ENCODE data around the gene NDRG2.

The NDRG2 gene

DNA sequence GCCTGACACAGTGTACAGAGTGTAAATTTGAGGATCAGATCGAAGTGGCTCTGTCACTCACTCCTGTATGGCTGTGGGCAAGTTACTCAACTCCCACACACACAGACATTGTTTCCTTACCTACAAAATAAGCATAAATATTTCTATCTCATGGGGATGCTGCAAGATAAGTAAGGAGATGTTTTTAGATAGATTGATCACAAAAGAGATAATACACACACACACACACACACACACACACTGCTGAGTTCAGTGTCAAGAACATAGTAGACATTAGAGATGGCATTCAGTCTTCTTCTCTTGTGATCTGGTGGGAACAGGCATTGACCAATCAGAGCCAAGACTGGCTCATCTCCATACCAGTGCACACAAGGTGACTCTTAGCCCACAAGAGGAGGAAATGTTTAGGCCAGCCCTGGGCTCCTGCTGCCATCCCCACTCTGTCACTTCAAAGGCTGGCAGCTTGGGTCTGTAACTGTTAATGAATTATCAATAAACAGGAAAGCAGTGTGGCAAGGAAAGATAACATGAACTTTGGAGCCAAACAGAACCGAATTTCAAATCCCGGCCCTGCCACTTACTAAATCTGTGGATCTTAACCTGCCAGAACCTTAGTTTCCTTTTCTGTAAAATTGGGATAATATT is 29.4 kb upstream of the NDRG2 start:
- TF ChIP-seq, protein P1, sequence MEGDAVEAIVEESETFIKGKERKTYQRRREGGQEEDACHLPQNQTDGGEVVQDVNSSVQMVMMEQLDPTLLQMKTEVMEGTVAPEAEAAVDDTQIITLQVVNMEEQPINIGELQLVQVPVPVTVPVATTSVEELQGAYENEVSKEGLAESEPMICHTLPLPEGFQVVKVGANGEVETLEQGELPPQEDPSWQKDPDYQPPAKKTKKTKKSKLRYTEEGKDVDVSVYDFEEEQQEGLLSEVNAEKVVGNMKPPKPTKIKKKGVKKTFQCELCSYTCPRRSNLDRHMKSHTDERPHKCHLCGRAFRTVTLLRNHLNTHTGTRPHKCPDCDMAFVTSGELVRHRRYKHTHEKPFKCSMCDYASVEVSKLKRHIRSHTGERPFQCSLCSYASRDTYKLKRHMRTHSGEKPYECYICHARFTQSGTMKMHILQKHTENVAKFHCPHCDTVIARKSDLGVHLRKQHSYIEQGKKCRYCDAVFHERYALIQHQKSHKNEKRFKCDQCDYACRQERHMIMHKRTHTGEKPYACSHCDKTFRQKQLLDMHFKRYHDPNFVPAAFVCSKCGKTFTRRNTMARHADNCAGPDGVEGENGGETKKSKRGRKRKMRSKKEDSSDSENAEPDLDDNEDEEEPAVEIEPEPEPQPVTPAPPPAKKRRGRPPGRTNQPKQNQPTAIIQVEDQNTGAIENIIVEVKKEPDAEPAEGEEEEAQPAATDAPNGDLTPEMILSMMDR (IDR thresholded peaks at IDR 0.05) = no peak
- intact Hi-C loops (cut with DNase I; ENCODE audit: low total_unique reads) = no loop called here
- Histone ChIP-seq H3K27me3 (no peaks in the 10 kb centered on the region), H3K4me3 (no peak overlapping the region), H3K9me3 (no peaks in the 10 kb centered on the region), H3K4me1 (no peaks in the 10 kb centered on the region), H3K27ac (no peak overlapping the region), H3K36me3 (no peaks in the 10 kb centered on the region)
- no peak for DNase-seq

DNA sequence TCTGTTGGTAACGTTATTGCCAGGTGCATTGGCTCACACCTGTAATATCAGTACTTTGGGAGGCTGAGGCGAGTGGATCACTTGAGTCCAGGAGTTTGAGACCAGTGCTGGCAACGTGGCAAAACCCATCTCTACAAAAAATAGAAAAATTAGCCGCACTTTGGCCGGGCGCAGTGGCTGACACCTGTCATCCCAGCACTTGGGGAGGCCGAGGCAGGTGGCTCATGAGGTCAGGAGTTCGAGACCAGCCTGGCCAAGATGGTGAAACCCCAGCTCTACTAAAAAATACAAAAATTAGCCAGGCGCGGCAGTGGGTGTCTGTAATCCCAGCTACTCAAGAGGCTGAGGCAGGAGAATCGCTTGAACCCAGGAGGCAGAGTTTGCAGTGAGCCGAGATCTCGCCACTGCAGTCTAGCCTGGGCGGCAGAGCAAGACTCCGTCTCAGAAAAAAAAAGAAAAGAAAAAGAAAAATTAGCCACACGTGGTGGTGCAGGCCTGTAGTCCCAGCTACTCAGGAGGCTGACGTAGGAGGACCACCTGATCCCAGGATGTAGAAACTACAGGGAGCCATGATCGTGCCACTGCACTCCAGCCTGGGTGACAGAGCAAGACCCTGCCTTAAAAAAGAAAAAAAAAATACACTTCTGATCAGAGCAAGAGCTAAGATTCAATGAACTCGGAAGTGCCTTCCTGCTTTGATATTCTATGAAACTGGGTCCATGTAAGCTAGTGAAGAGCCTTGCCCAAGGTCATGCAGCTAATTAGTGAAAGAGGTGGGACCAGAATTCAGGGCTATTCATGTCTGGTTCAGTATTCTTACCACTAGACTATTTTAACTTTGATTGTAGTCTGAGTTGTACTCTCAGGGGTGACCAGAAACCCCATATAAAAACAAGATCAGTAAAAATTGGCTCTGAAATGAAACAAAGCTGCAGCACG is 28.6 kb upstream of the NDRG2 start:
- Histone ChIP-seq H3K27ac (no peak overlapping the region), H3K9me3 (no peaks in the 10 kb centered on the region)
- intact Hi-C loops (cut with DNase I; ENCODE audit: low total_unique reads) = no loop called here

DNA sequence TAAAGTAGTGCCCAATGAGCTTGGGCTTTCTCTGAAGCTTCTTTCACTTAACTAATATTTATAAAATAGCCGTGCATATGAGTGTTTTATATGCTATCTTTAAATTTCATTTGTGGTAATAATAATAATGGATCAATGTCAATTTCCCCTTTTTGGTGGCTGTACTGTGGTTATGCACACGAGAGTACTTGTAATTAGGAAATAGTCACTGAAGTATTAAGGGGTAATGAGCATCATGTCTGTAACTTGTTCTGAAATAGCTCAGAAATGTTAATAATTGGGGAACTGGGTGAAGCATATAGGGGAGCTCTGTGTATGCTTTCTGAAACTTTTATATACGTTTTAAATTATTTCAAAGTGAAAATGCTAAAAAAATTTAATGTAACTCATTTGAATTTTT is 25.7 kb upstream of the NDRG2 start:
- DNase-seq = no peak
- Histone ChIP-seq H3K9me3 (no peaks in the 10 kb centered on the region), H3K4me3 (no peak overlapping the region), H3K27me3 (no peaks in the 10 kb centered on the region), H3K4me1 (no peaks in the 10 kb centered on the region), H3K36me3 (no peaks in the 10 kb centered on the region), H3K27ac (no peak overlapping the region)
- TF ChIP-seq, protein P1 (IDR thresholded peaks at IDR 0.05) = no peak
- intact Hi-C loops (cut with DNase I; ENCODE audit: low total_unique reads) = no loop called here

More for the DNA sequence above, 28.6 kb upstream of the NDRG2 start:
- H3K27me3 ChIP-seq = no peaks in the 10 kb centered on the region
- no peak overlapping the region for H3K4me3 ChIP-seq
- DNase-seq = no peak
- TF ChIP-seq, protein P1 (IDR thresholded peaks at IDR 0.05) = no peak
- H3K36me3 ChIP-seq = no peaks in the 10 kb centered on the region
- no peaks in the 10 kb centered on the region for H3K4me1 ChIP-seq

DNA sequence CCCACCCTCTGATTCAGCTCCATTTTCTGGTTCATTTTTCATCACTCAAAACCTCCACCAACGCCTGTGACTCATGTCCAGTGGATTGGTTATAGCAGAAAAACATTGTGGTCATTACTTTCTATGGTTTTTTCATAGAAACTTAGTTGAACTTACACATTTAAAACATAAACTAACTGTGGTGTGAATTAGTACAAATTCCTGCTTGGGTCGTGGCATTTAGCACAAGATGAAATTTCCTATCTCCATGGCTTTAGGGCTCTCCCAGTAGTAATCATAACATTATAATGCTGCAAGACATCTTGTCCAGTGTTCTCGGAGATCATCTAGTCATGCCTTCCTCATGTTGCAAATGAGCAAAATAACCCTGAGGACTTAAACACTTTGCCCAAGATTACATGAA is 24.4 kb upstream of the NDRG2 start:
- no peak overlapping the region for H3K4me3 ChIP-seq
- no peaks in the 10 kb centered on the region for H3K36me3 ChIP-seq
- H3K4me1 ChIP-seq = peaks cover 0 to 3% (median 0%) of the 10 kb centered on the region in 4 donors
- intact Hi-C loops (cut with DNase I; ENCODE audit: low total_unique reads) = no loop called here
- TF ChIP-seq, protein P1 (IDR thresholded peaks at IDR 0.05) = no peak
- no peaks in the 10 kb centered on the region for H3K9me3 ChIP-seq
- no peak overlapping the region for H3K27ac ChIP-seq
- no peaks in the 10 kb centered on the region for H3K27me3 ChIP-seq
- DNase-seq = no peak

DNA sequence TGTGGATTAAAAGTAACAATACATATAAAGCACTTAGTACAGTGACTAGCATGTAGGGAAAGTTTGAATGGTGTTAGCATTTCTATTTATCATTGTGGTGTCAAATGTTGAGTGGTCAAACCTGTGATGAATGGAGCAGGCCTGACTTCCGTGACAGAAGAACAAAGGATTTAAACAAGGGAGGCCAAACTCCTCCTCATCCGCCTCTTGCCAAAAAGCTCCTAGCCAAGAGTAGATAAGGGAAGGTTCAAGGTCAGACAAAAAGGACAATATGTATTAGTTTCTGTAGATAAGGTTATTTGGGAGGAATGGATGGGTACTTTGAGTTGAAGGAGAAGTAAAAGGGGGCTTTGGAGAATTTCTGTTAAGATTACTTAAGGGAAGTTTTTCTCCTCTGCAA is 23.8 kb upstream of the NDRG2 start:
- Histone ChIP-seq H3K27me3 (no peaks in the 10 kb centered on the region), H3K27ac (no peak overlapping the region), H3K4me3 (no peak overlapping the region), H3K36me3 (no peaks in the 10 kb centered on the region), H3K9me3 (no peaks in the 10 kb centered on the region), H3K4me1 (peaks cover 0 to 5% (median 0%) of the 10 kb centered on the region in 4 donors)
- TF ChIP-seq, protein P1 (IDR thresholded peaks at IDR 0.05) = no peak
- intact Hi-C loops (cut with DNase I; ENCODE audit: low total_unique reads) = no loop called here
- no peak for DNase-seq
